GM06990 (cell line): Measurements from ENCODE around the gene PHKB.
"Not testable (repeated sequence)": the region's sequence is repeated elsewhere in the genome, so short reads cannot be mapped to it uniquely, and the experiment has no call there.

ENCODE experiments used
- DNase-seq: peaks from one replicate; pipeline ENCODE4 v3.0.0-alpha.2; 2011; ENCODE audit not compliant: insufficient read length; ENCODE audit errors: extremely low read depth
- H3K27me3 ChIP-seq: replicated peaks from 2 replicates; pipeline ENCODE4 v1.6.0; 2011; ENCODE audit warnings: low read length; ENCODE audit not compliant: control insufficient read depth, insufficient read depth
- H3K36me3 ChIP-seq: 2 replicates; pipeline ENCODE4 v1.5.1; 2011; ENCODE audit warnings: low read length; ENCODE audit not compliant: control insufficient read depth, insufficient read depth
- H3K4me3 ChIP-seq: replicated peaks from 2 replicates; pipeline ENCODE4 v1.5.1; 2011; ENCODE audit warnings: low read depth, mild to moderate bottlenecking, control low read depth, low read length
- CTCF ChIP-seq: IDR thresholded peaks from 2 replicates; pipeline ENCODE4 v1.5.1; 2011; ENCODE audit warnings: low read length, control low read depth, mild to moderate bottlenecking, inconsistent platforms; ENCODE audit not compliant: insufficient read depth, poor library complexity, severe bottlenecking

Gene PHKB

DNA sequence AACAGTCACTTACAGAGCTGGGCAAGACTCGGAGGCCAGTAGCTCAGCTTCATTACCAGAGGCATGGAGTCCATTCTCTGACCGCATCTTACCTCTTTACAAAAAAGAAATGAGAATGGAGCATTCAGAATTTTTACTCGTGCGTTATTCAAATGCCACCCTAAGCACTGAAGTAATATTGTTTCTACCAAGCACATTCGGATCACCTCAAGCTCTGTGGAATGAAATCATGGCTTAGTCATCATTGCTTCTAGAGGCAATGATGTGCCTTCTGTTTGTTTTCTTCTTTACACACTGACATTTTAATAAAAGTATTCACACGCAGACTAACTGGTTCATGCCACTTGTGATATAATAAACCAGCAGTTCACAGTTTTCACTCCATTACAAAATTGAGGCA is 206.8 kb downstream of the PHKB start:
- TF ChIP-seq CTCF = no peak

GRCh38 chr16:47672475-47672874 is 211.3 kb downstream of the PHKB start:
- no peak for DNase-seq
- H3K36me3 ChIP-seq = peaks cover 1% of the 10 kb centered on the region
- no peaks in the 10 kb centered on the region for H3K27me3 ChIP-seq
- no peak overlapping the region for H3K4me3 ChIP-seq
- no peak for TF ChIP-seq CTCF

More for the DNA sequence above, 206.8 kb downstream of the PHKB start:
- peaks cover 4% of the 10 kb centered on the region for H3K36me3 ChIP-seq
- no peak for DNase-seq
- no peak overlapping the region for H3K4me3 ChIP-seq
- no peaks in the 10 kb centered on the region for H3K27me3 ChIP-seq

DNA sequence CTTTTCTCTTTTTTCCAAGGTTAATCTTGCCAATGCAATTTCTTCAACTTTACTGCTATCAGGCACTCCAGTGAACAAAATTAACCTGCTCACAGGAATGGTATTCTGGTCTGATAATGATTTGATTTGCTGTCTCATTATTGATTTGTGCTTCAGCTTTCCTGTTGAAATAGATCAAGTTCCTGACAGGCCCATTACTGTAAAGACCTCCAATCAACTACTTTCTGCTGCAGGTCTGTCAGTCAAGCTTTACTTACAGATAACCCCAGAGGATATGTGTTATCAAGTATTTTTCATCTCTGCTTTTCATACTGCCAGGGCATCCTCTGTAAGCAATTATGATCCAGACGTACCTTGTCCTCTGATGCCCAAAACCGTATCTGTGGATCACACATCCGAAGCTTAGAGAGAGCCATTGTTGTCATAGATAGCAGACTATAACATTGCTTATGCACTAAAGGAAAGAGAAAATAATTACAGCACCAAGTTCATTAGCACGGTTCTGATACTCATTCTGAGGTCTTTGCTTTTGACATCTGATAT is 215.6 kb downstream of the PHKB start:
- no peak for TF ChIP-seq CTCF
- no peak for DNase-seq
- Histone ChIP-seq H3K4me3 (no peak overlapping the region), H3K36me3 (no peaks in the 10 kb centered on the region; the same call in none of the 2 replicates), H3K27me3 (no peaks in the 10 kb centered on the region)

DNA sequence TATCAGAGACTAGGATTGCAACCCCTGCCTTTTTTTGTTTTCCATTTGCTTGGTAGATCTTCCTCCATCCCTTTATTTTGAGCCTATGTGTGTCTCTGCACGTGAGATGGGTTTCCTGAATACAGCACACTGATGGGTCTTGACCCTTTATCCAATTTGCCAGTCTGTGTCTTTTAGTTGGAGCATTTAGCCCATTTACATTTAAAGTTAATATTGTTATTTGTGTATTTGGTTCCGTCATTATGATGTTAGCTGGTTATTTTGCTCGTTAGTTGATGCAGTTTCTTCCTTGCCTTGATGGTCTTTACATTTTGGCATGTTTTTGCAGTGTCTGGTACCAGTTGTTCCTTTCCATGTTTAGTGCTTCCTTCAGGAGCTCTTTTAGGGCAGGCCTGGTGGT is 220.4 kb downstream of the PHKB start:
- H3K27me3 ChIP-seq, DNase-seq, H3K4me3 ChIP-seq: not testable (repeated sequence)

GRCh38 chr16:47687694-47688093 is 226.6 kb downstream of the PHKB start:
- no peaks in the 10 kb centered on the region for H3K27me3 ChIP-seq
- no peak for DNase-seq
- no peaks in the 10 kb centered on the region; the same call in 1 of the 2 replicates for H3K36me3 ChIP-seq
- no peak for TF ChIP-seq CTCF
- H3K4me3 ChIP-seq = no peak overlapping the region

More for the DNA sequence above, 220.4 kb downstream of the PHKB start:
- H3K36me3 ChIP-seq = not testable (repeated sequence)

GRCh38 chr16:47693226-47693625 is 232.1 kb downstream of the PHKB start:
- peaks cover 7% of the 10 kb centered on the region for H3K36me3 ChIP-seq

More at GRCh38 chr16:47693226-47693625, 232.1 kb downstream of the PHKB start:
- Histone ChIP-seq H3K4me3 (no peak overlapping the region), H3K27me3 (no peaks in the 10 kb centered on the region)
- TF ChIP-seq CTCF = no peak
- DNase-seq = no peak
